GM12891 (cell line): ENCODE measurements around the gene RRBP1.

Experiments used
- DNase-seq: peaks from one replicate; pipeline ENCODE4 v3.0.0; 2011; ENCODE audit warnings: low spot score; ENCODE audit not compliant: insufficient read length
- FAIRE-seq: peaks from 2 replicates; lab custom pipeline; 2011; peaks lifted over from hg19 to GRCh38; lab: Jason Lieb, UNC
- PAX5 ChIP-seq: IDR thresholded peaks from 2 replicates; pipeline ENCODE4 v1.6.1; 2011; ENCODE audit warnings: low read length, moderate library complexity, mild to moderate bottlenecking; ENCODE audit not compliant: insufficient read depth, severe bottlenecking
- POLR2A ChIP-seq: IDR thresholded peaks from 2 replicates; pipeline ENCODE4 v1.6.1; 2011; ENCODE audit warnings: low read depth, low read length, control low read depth
- POLR2AphosphoS5 ChIP-seq: IDR thresholded peaks from 2 replicates; pipeline ENCODE4 v1.6.1; 2011; ENCODE audit warnings: low read depth, low read length, control low read depth
- POU2F2 ChIP-seq: IDR thresholded peaks from 2 replicates; pipeline ENCODE4 v1.6.1; 2011; ENCODE audit warnings: low read depth, mild to moderate bottlenecking, control low read depth, low read length, moderate library complexity
- SPI1 ChIP-seq: IDR thresholded peaks from 2 replicates; pipeline ENCODE4 v1.6.1; 2011; ENCODE audit warnings: low read depth, low read length, control low read depth
- TAF1 ChIP-seq: IDR thresholded peaks from 2 replicates; pipeline ENCODE4 v1.6.1; 2011; ENCODE audit warnings: low read depth, low read length, control low read depth

Gene RRBP1

GRCh38 chr20:17699931-17700351, 17.9 kb upstream of the RRBP1 start, which contains the start of gene BANF2:
Gene BANF2 (plus strand): TSS chr20:17699966. CDS start chr20:17725026, 25,060 bp downstream.
- no peak for FAIRE-seq
- DNase-seq, result no peak
- TF ChIP-seq POLR2A (no peak), PAX5 (no peak), POLR2AphosphoS5 (no peak), POU2F2 (no peak), TAF1 (no peak), SPI1 (no peak)

DNA sequence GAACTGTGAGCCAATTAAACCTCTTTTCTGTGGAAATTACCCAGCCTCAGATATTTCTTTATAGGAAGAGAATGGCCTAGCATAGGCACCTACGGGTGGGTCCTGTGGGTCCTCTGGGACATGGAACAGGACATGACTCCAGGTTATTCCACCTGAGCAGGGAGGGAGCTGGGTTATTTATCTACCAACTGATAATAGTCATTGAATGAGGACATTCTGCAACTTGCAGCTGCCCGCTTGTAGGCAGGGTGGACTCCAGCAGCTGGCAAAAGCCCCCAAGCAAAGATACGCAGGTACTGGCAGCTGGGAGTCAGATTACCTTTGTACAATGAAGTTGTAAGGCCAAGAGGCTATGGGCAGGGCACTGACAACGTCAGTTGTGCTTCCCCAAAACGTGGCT, 16.3 kb upstream of the RRBP1 start:
- FAIRE-seq (no peak), DNase-seq (no peak)
- TF ChIP-seq POU2F2 (no peak), SPI1 (no peak), POLR2A (no peak), POLR2AphosphoS5 (no peak), TAF1 (no peak), PAX5 (no peak)

DNA sequence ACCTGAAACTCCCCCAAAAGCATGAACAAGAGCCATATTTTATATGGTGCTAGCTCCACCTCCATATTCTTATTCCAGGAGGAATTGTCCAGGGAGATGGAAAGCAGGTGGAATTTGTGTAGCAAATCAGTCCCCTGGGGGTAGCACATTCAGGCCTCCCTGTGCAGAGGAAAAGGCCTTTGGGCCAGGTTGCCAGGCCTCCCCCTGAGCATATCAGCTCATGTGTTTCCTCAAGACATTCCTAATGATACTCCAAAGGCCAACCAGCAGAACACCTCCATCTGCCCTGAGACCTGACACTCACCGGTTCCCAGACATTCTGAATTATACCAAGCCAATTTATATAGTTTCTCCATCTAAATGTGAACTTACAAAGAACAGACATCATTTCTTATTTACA, 15.1 kb upstream of the RRBP1 start:
- DNase-seq (no peak), FAIRE-seq (no peak)
- no peak for TF ChIP-seq TAF1
- TF ChIP-seq SPI1, result no peak
- TF ChIP-seq POLR2AphosphoS5, result no peak
- TF ChIP-seq POU2F2, result no peak
- no peak for TF ChIP-seq PAX5
- no peak for TF ChIP-seq POLR2A

GRCh38 chr20:17696287-17696686, 14.2 kb upstream of the RRBP1 start:
- DNase-seq, result no peak
- FAIRE-seq, result no peak
- TF ChIP-seq PAX5, result no peak
- TF ChIP-seq SPI1, result no peak
- TF ChIP-seq POLR2AphosphoS5, result no peak
- TF ChIP-seq TAF1, result no peak
- no peak for TF ChIP-seq POLR2A
- TF ChIP-seq POU2F2, result no peak

GRCh38 chr20:17694767-17695166, 12.7 kb upstream of the RRBP1 start:
- TF ChIP-seq SPI1 (no peak), POLR2A (no peak), POLR2AphosphoS5 (no peak), PAX5 (no peak), POU2F2 (no peak), TAF1 (no peak)
- FAIRE-seq, result no peak
- DNase-seq, result no peak

DNA sequence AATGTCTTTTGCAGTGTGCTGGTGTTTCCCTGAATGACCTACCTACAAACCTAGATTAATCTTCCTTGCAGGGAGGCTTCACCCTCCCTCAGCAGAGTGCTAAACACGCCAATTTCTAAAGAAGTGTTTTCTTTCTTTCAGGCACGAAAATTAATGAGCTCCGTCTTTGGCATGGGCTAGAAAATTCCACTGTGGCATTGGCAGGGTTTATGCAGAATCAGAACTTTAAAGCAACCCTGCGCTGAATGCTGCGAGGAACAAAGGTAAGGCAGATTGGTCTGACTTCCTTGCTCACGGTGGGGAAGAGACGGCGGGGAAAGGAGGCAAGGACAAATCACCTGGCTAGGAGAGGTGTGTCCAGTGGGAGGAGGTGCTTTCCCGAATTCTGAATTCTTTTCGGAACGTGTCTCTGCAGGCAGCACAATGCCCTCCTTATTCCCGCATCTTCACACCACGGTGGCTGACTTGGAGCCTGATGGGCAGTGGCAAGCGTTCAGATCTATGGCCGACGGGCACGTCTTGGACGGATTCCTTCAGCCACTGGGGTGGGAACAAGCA, 11.5 kb upstream of the RRBP1 start:
- TF ChIP-seq POLR2AphosphoS5 (no peak), TAF1 (no peak), SPI1 (no peak), POLR2A (no peak), PAX5 (no peak), POU2F2 (no peak)
- no peak for DNase-seq
- FAIRE-seq, result no peak

DNA sequence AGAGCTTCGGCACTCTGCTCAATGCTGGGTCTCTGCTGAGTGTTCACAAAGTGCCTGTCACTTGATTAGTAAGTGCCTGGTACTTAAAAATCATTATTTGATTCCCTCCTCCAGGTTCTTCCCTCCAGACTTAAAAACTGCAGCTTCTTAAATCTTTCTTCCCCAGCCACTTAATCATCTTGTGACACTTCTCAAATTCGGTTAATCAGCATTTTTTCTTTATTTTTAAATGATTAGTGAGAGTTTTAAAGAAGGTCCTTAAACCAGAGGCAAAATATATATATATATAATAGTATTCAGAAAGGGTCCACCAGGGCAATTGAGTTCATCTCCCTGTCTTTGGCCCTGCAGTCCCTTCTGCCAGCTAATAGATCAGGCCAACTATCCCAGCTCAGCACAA, 9.7 kb upstream of the RRBP1 start:
- TF ChIP-seq SPI1 (no peak), PAX5 (no peak), POLR2A (no peak), TAF1 (no peak), POLR2AphosphoS5 (no peak)
- no peak for FAIRE-seq
- DNase-seq, result no peak

DNA sequence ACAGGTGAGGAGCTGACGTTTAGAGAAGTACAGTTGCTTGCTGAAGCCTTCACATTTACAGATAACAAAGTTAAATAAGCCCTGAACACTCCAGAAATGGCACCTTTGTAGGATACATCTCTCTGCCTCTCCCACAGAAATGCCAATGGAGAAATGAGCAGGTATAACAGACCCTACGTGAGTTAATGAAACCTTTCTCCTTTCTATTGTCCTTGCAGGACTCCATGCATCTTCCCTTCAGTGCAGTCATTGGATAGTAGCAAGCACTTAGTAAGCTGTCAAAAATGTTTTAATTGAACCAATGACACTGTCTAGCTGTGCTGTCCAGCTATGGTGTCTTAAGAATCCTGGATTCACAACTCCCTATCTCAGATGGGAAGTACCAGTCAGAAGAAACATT, 8.1 kb upstream of the RRBP1 start:
- FAIRE-seq, result no peak
- no peak for TF ChIP-seq PAX5
- TF ChIP-seq POLR2A, result no peak
- TF ChIP-seq POLR2AphosphoS5, result no peak
- TF ChIP-seq POU2F2, result no peak
- no peak for TF ChIP-seq SPI1
- no peak for TF ChIP-seq TAF1
- no peak for DNase-seq

DNA sequence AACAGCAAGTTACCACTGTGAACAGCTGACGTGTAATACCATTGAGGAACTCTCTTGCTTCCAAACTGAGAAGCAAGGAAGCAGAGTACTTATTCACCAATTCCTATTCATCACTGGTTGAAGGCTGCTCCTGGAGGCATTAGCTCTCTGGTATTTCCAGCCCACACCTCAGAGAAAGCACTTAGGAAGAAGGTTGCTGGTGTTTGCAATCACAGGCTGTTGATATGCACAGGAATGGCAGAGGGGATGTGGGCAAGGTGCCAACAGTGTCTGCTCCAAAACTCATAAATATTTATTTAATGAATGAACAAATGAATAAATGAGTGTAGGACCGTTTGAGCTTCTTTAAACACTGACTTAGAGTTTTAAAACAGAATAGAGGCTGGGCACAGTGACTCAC, 6.9 kb upstream of the RRBP1 start:
- FAIRE-seq (no peak), DNase-seq (no peak)
- TF ChIP-seq SPI1 (no peak), POLR2A (no peak), POU2F2 (no peak), POLR2AphosphoS5 (no peak), TAF1 (no peak), PAX5 (no peak)

DNA sequence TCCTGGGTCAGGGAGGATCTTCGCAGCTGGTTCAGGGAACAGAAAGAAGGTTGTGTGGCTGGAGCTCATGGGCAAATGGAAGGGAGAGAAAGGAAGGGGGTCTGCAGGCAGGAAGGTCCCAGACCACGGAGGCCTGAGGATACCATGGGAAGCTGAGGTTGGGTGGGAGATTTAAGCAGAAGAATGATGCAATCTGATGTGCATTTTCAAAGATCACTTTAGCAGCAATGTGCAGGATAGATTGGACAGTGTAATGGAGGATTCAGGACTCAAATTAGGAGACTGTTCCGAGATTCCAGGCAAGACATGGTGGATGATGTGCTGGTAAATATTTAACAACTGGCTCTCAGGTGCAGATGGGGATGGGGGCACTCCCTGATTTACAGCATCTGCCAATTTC, 5.8 kb upstream of the RRBP1 start:
- FAIRE-seq, result no peak
- TF ChIP-seq POLR2AphosphoS5, result no peak
- TF ChIP-seq TAF1, result no peak
- no peak for TF ChIP-seq POU2F2
- TF ChIP-seq PAX5, result no peak
- TF ChIP-seq SPI1, result no peak
- no peak for TF ChIP-seq POLR2A
- no peak for DNase-seq

GRCh38 chr20:17685168-17685567, 3.1 kb upstream of the RRBP1 start:
- DNase-seq (no peak), FAIRE-seq (no peak)
- TF ChIP-seq POU2F2 (no peak), PAX5 (no peak), POLR2A (no peak), TAF1 (no peak), SPI1 (no peak), POLR2AphosphoS5 (no peak)
